Spleen (tissue), 7 donors: Measurements from ENCODE around the gene SV2B.

ENCODE experiments used
- CTCF ChIP-seq, 11 experiments: fragments of 200-600 bp in 7 of 11; fragments of 450-650 bp in 4 of 11; sonication (generic) in 4 of 11; IDR thresholded peaks in 8 of 11; conservative IDR thresholded peaks in 3 of 11; 1 replicate in 7 of 11; 2 replicates in 4 of 11; pipeline versions ENCODE4 v1.4.0 to v1.8.0; 2016 to 2021; ENCODE audit warnings: antibody characterized with exemption in 11 of 11, inconsistent platforms in 4 of 11, mild to moderate bottlenecking in 1 of 11
- POLR2A ChIP-seq, 3 donors: fragments of 450-650 bp; IDR thresholded peaks; one replicate each; pipeline ENCODE4 v1.5.1; 2017; ENCODE audit warnings: antibody characterized with exemption in 3 of 3, mild to moderate bottlenecking in 1 of 3
- POLR2AphosphoS5 ChIP-seq, 3 donors: sonication (generic); formaldehyde crosslinking; IDR thresholded peaks; one replicate each; pipeline ENCODE4 v1.5.1; 2017; ENCODE audit warnings: antibody characterized with exemption in 3 of 3
- donor health status: DM: no; HTN: no; CAD: no; lungs with moderate emphysema.
- donor health status: DM: no; HTN: no; CAD: no.
- donor health status: DM: no; HTN: no; CAD: no.

- TF ChIP-seq CTCF (IDR thresholded peaks at IDR 0.05 in 8 of 11, conservative IDR thresholded peaks at IDR 0.05 in 3 of 11), result no peak
- no peak for TF ChIP-seq POLR2AphosphoS5 (IDR thresholded peaks at IDR 0.05)
- TF ChIP-seq POLR2A (IDR thresholded peaks at IDR 0.05), result no peak
Observed at GRCh38 chr15:91165850-91166249, 65.8 kb downstream of the SV2B start.
